IPS DF 6.9 (cell line): ENCODE data around the gene SCYL3.
"Not testable (repeated sequence)": the region's sequence is repeated elsewhere in the genome, so short reads cannot be mapped to it uniquely, and the experiment has no call there.

Experiments
- DNase-seq: peaks from one replicate; pipeline ENCODE4 v3.0.0-alpha.2; 2013; ENCODE audit warnings: low read depth, low spot score
- H3K27ac ChIP-seq: one replicate; pipeline ENCODE4 v1.5.1; 2013; ENCODE audit warnings: low read length, control low read depth
- H3K27me3 ChIP-seq: 2 replicates; pipeline ENCODE4 v1.6.1; 2013; ENCODE audit warnings: mild to moderate bottlenecking, low read length; ENCODE audit not compliant: control insufficient read depth, insufficient read depth
- H3K36me3 ChIP-seq: 2 replicates; pipeline ENCODE4 v1.6.1; 2013; ENCODE audit warnings: low read length; ENCODE audit not compliant: control insufficient read depth, insufficient read depth
- H3K4me1 ChIP-seq: 2 replicates; pipeline ENCODE4 v1.6.1; 2013; ENCODE audit warnings: low read length; ENCODE audit not compliant: control insufficient read depth, insufficient read depth
- H3K4me3 ChIP-seq: 2 replicates; pipeline ENCODE4 v1.5.1; 2013; ENCODE audit warnings: mild to moderate bottlenecking, low read length
- H3K9me3 ChIP-seq: 2 replicates; pipeline ENCODE4 v1.6.1; 2013; ENCODE audit warnings: low read length, inconsistent platforms; ENCODE audit not compliant: control insufficient read depth, insufficient read depth
- WGBS: extraction: QIAGEN DNeasy Blood & Tissue Kit; methylation state at CpG from one replicate; pipeline ENCODE4 v1.1.7; 2013; ENCODE audit warnings: mixed read lengths, missing lambda C conversion rate; ENCODE audit not compliant: insufficient read length, insufficient coverage; 5-methylcytosine and 5-hydroxymethylcytosine counted together

SCYL3 gene

DNA sequence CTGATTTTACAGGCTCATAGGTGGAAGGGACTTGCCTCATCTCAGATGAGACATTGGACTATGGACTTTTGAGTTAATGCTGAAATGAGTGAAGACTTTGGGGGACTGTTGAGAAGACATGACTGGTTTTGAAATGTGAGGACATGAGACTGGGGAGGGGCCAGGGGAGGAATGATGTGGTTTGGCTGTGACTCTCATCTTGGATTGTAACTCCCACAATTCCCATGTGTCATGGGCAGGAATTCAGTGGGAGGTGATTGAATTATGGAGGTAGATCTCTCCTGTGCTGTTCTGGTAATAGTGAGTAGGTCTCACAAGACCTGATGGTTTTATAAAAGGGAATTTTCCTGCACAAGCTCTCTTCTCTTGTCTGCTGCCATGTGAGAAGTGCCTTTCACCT, 20.8 kb downstream of the SCYL3 start:
- Histone ChIP-seq H3K4me1 (no peaks in the 10 kb centered on the region), H3K9me3 (no peaks in the 10 kb centered on the region), H3K4me3 (no peak overlapping the region), H3K27me3 (no peaks in the 10 kb centered on the region), H3K27ac (no peak overlapping the region), H3K36me3 (peaks cover 13% of the 10 kb centered on the region)
- DNase-seq = no peak

DNA sequence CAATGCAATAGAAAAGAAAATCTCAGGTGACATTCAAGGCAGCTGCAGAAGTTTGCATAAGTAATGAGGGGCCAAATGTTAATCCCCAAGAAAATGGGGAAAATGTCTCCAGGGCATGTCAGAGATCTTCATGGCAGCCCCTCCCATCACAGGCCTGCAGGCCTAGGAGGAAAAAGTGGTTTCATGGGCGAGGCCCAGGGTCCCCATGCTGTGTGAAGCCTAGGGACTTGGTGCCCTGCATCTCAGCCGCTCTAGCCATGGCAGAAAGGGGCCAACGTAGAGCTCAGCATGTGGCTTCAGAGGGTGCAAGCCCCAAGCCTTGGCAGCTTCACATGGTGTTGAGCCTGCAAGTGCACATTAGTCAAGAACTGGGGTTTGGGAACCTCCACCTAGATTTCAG, 21.7 kb downstream of the SCYL3 start:
- not testable (repeated sequence) for H3K9me3 ChIP-seq, DNase-seq, H3K4me1 ChIP-seq, H3K4me3 ChIP-seq, H3K27me3 ChIP-seq, H3K27ac ChIP-seq
- peaks cover 13% of the 10 kb centered on the region for H3K36me3 ChIP-seq
- WGBS = no CpG with 5 or more reads among the region's 3 CpGs

DNA sequence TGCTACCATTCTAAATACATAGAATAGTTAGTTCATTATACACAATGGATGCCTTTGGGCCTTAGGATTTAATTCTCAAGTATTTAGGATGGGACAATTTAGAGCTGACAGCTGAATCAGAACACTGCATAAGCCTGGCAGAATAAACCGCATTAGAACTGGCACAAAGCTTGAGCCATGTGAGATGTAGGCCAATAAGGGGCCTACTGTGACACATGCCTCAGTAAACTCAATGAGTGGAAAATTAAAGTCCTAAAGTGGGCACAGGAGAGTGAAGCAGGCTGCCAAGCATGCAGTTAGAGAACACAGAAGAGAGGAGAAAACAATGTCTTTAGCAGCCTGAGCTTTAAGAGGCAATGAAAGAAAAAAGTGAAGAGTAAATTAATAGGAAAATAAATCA, 24.3 kb downstream of the SCYL3 start:
- no peak for DNase-seq
- no CpG with 5 or more reads among the region's 1 CpG for WGBS
- Histone ChIP-seq H3K4me3 (no peak overlapping the region), H3K36me3 (peaks cover 17% of the 10 kb centered on the region), H3K27ac (no peak overlapping the region), H3K9me3 (no peaks in the 10 kb centered on the region), H3K27me3 (no peaks in the 10 kb centered on the region), H3K4me1 (no peaks in the 10 kb centered on the region)

DNA sequence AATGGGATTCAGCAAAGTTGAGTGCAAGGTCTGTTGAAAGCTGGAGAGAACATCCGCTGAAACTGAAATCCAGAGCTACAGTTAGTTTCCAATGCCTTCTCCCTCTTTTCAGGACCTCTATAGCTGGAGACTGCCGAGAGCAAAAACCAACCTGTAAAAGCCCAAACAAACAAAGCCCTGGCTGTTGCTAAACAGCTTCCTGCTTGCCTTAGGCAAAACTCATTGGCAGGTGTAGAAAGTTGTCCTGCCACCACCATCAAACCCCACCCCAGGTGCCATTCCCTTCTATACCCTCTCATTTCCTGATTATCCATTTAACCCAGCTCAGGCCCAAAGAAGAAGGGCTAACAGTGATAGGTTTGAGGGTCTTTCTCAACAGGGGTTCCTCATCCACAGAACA, 24.7 kb downstream of the SCYL3 start:
- Histone ChIP-seq H3K4me1 (no peaks in the 10 kb centered on the region), H3K36me3 (peaks cover 17% of the 10 kb centered on the region), H3K4me3 (no peak overlapping the region), H3K27ac (no peak overlapping the region), H3K9me3 (no peaks in the 10 kb centered on the region), H3K27me3 (no peaks in the 10 kb centered on the region)
- DNase-seq = no peak
- WGBS = no CpG with 5 or more reads among the region's 2 CpGs

DNA sequence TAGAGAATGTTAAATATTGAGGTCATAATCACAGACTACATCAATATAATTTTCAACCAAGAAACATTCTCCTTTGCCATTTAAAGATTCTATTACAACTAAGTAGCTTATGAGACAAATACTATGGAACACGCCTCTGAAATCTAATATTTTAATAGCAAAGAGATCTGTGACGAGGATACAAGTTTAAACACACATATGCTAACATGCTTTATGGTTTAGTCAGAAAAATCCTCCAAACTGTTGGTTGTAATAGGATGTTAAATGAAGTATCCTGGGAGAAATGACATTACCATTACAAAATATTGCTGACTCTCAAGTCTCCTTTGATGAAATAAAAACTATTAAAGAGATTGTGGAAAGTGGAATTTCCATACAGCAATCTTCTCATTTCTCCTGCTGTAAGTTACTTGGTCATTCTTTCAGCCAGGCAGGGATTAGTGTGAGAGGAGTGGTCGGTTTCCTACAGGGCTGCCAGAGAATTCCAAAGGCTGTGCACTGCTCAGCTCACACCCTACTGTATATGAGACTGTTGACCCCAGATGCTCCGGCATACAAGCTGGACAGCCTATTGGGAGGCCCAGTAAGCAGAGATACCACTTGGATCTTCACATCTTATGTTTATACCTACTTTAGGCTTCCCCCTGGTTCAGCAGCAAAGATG, 26.6 kb downstream of the SCYL3 start:
- Histone ChIP-seq H3K36me3 (peaks cover 9% of the 10 kb centered on the region; the same call in 1 of the 2 replicates), H3K27me3 (no peaks in the 10 kb centered on the region), H3K4me3 (no peak overlapping the region), H3K27ac (no peak overlapping the region), H3K4me1 (no peaks in the 10 kb centered on the region), H3K9me3 (no peaks in the 10 kb centered on the region)
- WGBS = no CpG with 5 or more reads among the region's 4 CpGs
- DNase-seq = no peak

DNA sequence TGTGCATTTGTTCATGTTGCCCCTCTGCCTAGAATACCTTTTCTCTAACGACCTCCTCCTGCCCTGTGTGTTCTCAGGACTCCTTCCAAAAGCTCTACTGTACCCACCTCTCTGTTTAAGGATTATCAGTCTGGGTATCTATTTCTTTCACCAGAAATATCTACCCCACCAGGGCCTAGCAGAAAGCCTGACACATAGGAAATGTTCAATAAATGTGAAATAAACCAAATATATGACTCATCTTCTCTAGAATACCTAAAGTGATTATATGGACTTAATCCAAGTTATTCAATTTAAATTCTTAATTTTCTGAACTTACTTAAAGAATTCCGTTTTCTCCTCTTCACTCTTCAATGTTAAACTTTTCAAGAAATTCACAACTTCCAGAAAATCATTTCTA, 27.1 kb downstream of the SCYL3 start:
- WGBS = no CpG with 5 or more reads among the region's 2 CpGs
- DNase-seq = no peak
- Histone ChIP-seq H3K27ac (no peak overlapping the region), H3K4me1 (no peaks in the 10 kb centered on the region), H3K9me3 (no peaks in the 10 kb centered on the region), H3K4me3 (no peak overlapping the region), H3K36me3 (peaks cover 7% of the 10 kb centered on the region; the same call in 1 of the 2 replicates), H3K27me3 (no peaks in the 10 kb centered on the region)

DNA sequence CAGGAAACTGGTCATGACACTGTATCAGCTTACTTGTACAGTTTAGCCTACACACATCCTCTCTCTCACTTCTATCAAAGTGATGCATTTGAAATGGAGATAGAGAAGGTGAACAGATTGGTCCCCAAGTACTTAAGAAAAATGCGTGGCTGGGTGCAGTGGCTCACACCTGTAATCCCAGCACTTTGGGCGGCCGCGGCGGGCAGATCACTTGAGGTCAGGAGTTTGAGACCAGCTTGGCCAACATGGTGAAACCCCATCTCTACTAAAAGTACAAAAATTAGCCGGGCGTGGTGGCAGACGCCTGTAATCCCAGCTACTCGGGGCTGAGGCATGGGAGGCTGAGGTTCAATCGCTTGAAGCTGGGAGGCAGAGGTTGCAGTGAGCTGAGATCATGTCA, 29.2 kb downstream of the SCYL3 start:
- not testable (repeated sequence) for H3K27ac ChIP-seq, H3K9me3 ChIP-seq, H3K4me1 ChIP-seq, H3K27me3 ChIP-seq, H3K4me3 ChIP-seq, DNase-seq, H3K36me3 ChIP-seq
- no CpG with 5 or more reads among the region's 10 CpGs for WGBS

DNA sequence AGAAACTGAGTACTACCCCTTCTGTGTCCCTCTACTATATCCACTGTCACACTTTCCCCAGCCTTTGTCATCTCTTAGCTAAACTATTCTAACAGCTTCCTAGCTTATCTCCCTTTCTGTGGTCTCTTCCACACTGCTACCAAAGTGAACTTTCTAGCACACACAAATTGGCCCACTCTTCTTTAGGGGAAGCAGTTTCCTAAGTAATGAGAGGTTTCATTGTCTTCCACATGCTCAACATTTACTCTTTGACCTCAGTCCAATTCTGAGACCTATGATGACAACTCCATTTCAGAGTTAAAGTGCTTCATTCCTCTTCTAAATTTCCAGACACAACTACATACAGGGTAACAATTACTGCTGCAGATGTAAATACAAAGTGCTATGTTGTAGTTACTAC, 32.9 kb downstream of the SCYL3 start:
- H3K27ac ChIP-seq = no peak overlapping the region
- no peak for DNase-seq
- no peaks in the 10 kb centered on the region for H3K27me3 ChIP-seq
- H3K9me3 ChIP-seq = no peaks in the 10 kb centered on the region
- H3K4me3 ChIP-seq = no peak overlapping the region
- no peaks in the 10 kb centered on the region; the same call in 1 of the 2 replicates for H3K36me3 ChIP-seq
- H3K4me1 ChIP-seq = no peaks in the 10 kb centered on the region

DNA sequence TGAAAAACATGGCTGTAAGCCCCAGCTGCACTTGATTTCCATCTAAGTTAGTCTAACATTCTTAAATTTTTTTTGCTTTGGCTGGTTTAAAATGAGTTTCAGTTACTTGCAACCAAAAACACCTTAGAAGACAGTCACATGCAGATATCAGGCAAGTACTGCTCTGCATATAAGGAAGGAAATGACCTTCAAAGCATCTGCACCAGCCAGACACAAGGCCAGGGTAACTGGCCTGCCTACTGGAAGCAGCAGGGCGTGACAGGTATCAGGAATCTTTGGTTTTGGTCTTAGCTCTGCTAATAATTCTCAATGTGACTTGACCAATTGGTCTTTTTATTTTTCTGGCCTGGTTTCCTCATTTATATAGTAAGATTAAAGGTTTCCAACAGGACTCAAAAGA, 33.5 kb downstream of the SCYL3 start:
- no peaks in the 10 kb centered on the region for H3K27me3 ChIP-seq
- no peak overlapping the region for H3K4me3 ChIP-seq
- no peak overlapping the region for H3K27ac ChIP-seq
- no peaks in the 10 kb centered on the region for H3K4me1 ChIP-seq
- H3K9me3 ChIP-seq = no peaks in the 10 kb centered on the region
- DNase-seq = no peak
- no peaks in the 10 kb centered on the region; the same call in 1 of the 2 replicates for H3K36me3 ChIP-seq
- no CpG with 5 or more reads among the region's 1 CpG for WGBS

DNA sequence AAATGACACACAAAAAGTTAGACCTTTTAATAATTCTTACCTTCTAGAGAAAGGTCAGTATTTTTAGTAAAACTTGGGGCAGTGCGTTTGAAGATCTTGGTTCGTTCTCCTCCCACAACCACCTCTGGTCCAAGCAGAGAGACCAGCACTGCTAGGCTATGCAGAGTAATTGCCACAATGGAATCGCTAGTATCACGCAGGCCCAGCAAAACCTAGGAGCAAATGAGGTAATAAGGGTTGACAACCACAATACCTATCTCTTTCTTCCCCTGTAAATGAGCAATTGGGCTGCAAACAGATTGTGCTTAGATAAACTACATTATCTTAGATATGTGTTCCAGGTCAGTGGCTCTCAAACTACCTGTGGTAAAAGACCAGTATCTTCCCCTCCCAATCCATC, 34.7 kb downstream of the SCYL3 start:
- no peaks in the 10 kb centered on the region for H3K4me1 ChIP-seq
- H3K27me3 ChIP-seq = no peaks in the 10 kb centered on the region
- H3K36me3 ChIP-seq = peaks cover 3% of the 10 kb centered on the region; the same call in 1 of the 2 replicates
- no CpG with 5 or more reads among the region's 4 CpGs for WGBS
- no peak for DNase-seq
- no peak overlapping the region for H3K4me3 ChIP-seq
- H3K9me3 ChIP-seq = no peaks in the 10 kb centered on the region
- no peak overlapping the region for H3K27ac ChIP-seq

DNA sequence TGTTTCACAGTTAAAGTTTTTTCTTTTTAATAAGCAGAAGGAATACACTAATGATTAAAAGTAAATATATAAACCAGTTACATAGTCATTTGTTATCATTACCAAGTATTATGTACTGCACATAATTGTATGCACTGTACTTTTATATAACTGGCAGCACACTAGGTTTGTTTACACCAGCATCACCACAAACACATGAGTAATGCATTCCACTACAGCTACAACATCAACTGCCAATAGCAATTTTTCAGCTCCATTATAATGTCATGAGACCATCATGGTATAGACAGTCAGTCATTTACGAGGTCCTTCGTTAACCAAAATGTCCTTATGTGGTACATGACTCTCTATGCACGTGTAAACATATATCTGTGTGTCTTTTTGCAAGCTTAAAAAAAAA, 35.2 kb downstream of the SCYL3 start:
- Histone ChIP-seq H3K4me3 (no peak overlapping the region), H3K9me3 (no peaks in the 10 kb centered on the region), H3K27me3 (no peaks in the 10 kb centered on the region), H3K36me3 (peaks cover 3% of the 10 kb centered on the region; the same call in 1 of the 2 replicates), H3K4me1 (no peaks in the 10 kb centered on the region), H3K27ac (no peak overlapping the region)
- no CpG with 5 or more reads among the region's 3 CpGs for WGBS
- no peak for DNase-seq
